GM19193 (cell line): ENCODE results near the gene MYOCOS.

Experiments used
- POLR2A ChIP-seq: IDR thresholded peaks from 4 replicates; pipeline ENCODE4 v1.6.1; 2011; ENCODE audit not compliant: insufficient read depth, insufficient read length; ENCODE audit errors: extremely low read depth

The MYOCOS gene

GRCh38 chr1:171613282-171613681 lies 8.8 kb upstream of the MYOCOS start:
- no peak for TF ChIP-seq POLR2A

GRCh38 chr1:171616586-171616985 lies 5.5 kb upstream of the MYOCOS start:
- no peak for TF ChIP-seq POLR2A

GRCh38 chr1:171623651-171624331 lies 1.7 kb downstream of the MYOCOS start:
- TF ChIP-seq POLR2A, result no peak

GRCh38 chr1:171625225-171625624 lies 3.2 kb downstream of the MYOCOS start:
- no peak for TF ChIP-seq POLR2A

GRCh38 chr1:171627020-171627419 lies 5.0 kb downstream of the MYOCOS start:
- TF ChIP-seq POLR2A, result no peak

GRCh38 chr1:171628225-171628624 lies 6.2 kb downstream of the MYOCOS start:
- no peak for TF ChIP-seq POLR2A

- TF ChIP-seq POLR2A, result no peak
Observed at GRCh38 chr1:171635661-171636060, 13.6 kb downstream of the MYOCOS start.

GRCh38 chr1:171636141-171636540 lies 14.1 kb downstream of the MYOCOS start:
- TF ChIP-seq POLR2A, result no peak

GRCh38 chr1:171637928-171638576 lies 16.0 kb downstream of the MYOCOS start:
- no peak for TF ChIP-seq POLR2A

- TF ChIP-seq POLR2A, result no peak
Observed at GRCh38 chr1:171640225-171640624, 18.2 kb downstream of the MYOCOS start.

- no peak for TF ChIP-seq POLR2A
Observed at GRCh38 chr1:171641076-171641864, 19.2 kb downstream of the MYOCOS start.

GRCh38 chr1:171642197-171642596 lies 20.2 kb downstream of the MYOCOS start:
- no peak for TF ChIP-seq POLR2A

GRCh38 chr1:171643156-171643555 lies 21.1 kb downstream of the MYOCOS start:
- TF ChIP-seq POLR2A, result no peak

GRCh38 chr1:171644805-171645483 lies 22.9 kb downstream of the MYOCOS start:
- TF ChIP-seq POLR2A, result no peak

GRCh38 chr1:171645553-171646248 lies 23.7 kb downstream of the MYOCOS start:
- TF ChIP-seq POLR2A, result no peak

GRCh38 chr1:171646249-171646560 lies 24.2 kb downstream of the MYOCOS start:
- TF ChIP-seq POLR2A, result no peak
